H1 (cell line): ENCODE results near the gene EFCAB6. TPM values are rescaled to one million over a fixed set of nuclear protein-coding genes. Genes with fewer than 3 reads are reported as not detected.

Experiments used
- polyA plus RNA-seq, 7 experiments: library from polyadenylated mRNA; depleted of rRNA in 3 of 7; stranded (reverse) in 5 of 7; unstranded in 2 of 7; fragments of >200 nt in 5 of 7; fragments of 200-250 nt in 2 of 7; gene quantifications; 1 replicate in 5 of 7; 2 replicates in 1 of 7; 4 replicates in 1 of 7; pipeline versions ENCODE4 v1.2.1 to v1.2.3, GENCODE V29; 2011 to 2013; ENCODE audit warnings: missing spikeins in 2 of 7, mixed read lengths in 2 of 7
- total RNA-seq: library from RNA; stranded (reverse); fragmentation: NEBNext Ultra II Directional; extraction: Animal tissue kit (Norgen Biotek cat#: 25700); gene quantifications from 2 replicates; pipeline ENCODE4 v1.2.1, GENCODE V29; 2021
- TF ChIP-seq, protein P1 (sequence below): fragments of 300-600 bp; sonication (generic); IDR thresholded peaks from 2 replicates; pipeline ENCODE4 v1.7.1; 2012; ENCODE audit warnings: low read length, moderate library complexity, mild to moderate bottlenecking, inconsistent platforms; ENCODE audit not compliant: insufficient replicate concordance

EFCAB6 gene
- total and polyA plus RNA-seq, 2 of the 8 experiments (the other 6 are each of a cell fraction or from before 2014, with no cell fraction given) = 0.32 to 1.7 TPM

DNA sequence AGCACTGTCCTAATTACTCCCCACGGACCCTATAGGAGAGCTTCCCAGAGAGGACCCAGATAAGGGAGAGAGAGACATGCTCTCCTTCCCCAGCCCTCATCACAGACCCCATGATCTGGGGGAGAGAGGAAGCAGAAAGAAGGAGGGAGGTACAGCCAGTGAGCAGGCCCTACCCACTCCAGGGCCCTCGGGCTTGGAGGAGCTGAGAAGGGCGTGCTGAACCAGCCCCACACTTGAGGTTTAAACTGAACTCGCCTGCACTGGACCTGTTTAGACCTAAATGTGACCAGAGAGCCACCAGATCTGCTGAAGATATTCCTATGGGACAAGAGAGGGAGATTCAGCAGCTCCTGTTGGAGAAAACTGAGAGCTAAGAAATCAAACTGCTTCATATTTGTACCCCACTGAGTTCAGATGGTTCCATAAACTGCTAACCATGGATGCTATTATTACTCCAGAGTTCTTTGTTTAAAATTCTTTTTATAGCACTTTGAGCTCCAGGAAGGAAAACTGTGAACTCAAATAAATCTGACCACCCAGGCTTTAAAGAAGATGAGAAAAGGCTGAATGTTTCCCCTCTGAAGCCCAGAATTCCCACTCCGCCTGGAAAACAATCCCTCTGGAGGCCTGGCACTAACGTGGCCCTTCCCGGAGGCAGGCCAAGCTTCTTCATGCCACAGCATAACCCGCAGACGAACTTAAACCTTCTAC is 67.2 kb downstream of the EFCAB6 start (continued):
- TF ChIP-seq, protein P1, sequence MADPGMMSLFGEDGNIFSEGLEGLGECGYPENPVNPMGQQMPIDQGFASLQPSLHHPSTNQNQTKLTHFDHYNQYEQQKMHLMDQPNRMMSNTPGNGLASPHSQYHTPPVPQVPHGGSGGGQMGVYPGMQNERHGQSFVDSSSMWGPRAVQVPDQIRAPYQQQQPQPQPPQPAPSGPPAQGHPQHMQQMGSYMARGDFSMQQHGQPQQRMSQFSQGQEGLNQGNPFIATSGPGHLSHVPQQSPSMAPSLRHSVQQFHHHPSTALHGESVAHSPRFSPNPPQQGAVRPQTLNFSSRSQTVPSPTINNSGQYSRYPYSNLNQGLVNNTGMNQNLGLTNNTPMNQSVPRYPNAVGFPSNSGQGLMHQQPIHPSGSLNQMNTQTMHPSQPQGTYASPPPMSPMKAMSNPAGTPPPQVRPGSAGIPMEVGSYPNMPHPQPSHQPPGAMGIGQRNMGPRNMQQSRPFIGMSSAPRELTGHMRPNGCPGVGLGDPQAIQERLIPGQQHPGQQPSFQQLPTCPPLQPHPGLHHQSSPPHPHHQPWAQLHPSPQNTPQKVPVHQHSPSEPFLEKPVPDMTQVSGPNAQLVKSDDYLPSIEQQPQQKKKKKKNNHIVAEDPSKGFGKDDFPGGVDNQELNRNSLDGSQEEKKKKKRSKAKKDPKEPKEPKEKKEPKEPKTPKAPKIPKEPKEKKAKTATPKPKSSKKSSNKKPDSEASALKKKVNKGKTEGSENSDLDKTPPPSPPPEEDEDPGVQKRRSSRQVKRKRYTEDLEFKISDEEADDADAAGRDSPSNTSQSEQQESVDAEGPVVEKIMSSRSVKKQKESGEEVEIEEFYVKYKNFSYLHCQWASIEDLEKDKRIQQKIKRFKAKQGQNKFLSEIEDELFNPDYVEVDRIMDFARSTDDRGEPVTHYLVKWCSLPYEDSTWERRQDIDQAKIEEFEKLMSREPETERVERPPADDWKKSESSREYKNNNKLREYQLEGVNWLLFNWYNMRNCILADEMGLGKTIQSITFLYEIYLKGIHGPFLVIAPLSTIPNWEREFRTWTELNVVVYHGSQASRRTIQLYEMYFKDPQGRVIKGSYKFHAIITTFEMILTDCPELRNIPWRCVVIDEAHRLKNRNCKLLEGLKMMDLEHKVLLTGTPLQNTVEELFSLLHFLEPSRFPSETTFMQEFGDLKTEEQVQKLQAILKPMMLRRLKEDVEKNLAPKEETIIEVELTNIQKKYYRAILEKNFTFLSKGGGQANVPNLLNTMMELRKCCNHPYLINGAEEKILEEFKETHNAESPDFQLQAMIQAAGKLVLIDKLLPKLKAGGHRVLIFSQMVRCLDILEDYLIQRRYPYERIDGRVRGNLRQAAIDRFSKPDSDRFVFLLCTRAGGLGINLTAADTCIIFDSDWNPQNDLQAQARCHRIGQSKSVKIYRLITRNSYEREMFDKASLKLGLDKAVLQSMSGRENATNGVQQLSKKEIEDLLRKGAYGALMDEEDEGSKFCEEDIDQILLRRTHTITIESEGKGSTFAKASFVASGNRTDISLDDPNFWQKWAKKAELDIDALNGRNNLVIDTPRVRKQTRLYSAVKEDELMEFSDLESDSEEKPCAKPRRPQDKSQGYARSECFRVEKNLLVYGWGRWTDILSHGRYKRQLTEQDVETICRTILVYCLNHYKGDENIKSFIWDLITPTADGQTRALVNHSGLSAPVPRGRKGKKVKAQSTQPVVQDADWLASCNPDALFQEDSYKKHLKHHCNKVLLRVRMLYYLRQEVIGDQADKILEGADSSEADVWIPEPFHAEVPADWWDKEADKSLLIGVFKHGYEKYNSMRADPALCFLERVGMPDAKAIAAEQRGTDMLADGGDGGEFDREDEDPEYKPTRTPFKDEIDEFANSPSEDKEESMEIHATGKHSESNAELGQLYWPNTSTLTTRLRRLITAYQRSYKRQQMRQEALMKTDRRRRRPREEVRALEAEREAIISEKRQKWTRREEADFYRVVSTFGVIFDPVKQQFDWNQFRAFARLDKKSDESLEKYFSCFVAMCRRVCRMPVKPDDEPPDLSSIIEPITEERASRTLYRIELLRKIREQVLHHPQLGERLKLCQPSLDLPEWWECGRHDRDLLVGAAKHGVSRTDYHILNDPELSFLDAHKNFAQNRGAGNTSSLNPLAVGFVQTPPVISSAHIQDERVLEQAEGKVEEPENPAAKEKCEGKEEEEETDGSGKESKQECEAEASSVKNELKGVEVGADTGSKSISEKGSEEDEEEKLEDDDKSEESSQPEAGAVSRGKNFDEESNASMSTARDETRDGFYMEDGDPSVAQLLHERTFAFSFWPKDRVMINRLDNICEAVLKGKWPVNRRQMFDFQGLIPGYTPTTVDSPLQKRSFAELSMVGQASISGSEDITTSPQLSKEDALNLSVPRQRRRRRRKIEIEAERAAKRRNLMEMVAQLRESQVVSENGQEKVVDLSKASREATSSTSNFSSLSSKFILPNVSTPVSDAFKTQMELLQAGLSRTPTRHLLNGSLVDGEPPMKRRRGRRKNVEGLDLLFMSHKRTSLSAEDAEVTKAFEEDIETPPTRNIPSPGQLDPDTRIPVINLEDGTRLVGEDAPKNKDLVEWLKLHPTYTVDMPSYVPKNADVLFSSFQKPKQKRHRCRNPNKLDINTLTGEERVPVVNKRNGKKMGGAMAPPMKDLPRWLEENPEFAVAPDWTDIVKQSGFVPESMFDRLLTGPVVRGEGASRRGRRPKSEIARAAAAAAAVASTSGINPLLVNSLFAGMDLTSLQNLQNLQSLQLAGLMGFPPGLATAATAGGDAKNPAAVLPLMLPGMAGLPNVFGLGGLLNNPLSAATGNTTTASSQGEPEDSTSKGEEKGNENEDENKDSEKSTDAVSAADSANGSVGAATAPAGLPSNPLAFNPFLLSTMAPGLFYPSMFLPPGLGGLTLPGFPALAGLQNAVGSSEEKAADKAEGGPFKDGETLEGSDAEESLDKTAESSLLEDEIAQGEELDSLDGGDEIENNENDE = no peak
